Measurements from ENCODE around the gene BUD23. TPM values are rescaled to one million over a fixed set of nuclear protein-coding genes. Genes with fewer than 3 reads are reported as not detected.

BUD23 gene
- total RNA-seq, 1 experiment from 2014 or later = 168 TPM

- CTCF ChIA-PET = interaction anchor here (0.5 to 2.0 kb wide), 5 partner anchors 12 to 112 kb away, joined by 3 to 6 read pairs (median 5); no protein-coding TSS in a partner anchor
- peak within 1 kb of the TSS; percentile 95 for H3K9ac ChIP-seq (ENCODE audit: low read length)
- no peak for TF ChIP-seq FOSL1 (IDR thresholded peaks at IDR 0.05; ENCODE audit: low read depth)
- no peak for TF ChIP-seq EZH2 (IDR thresholded peaks at IDR 0.05)
- TF ChIP-seq YY1 (IDR thresholded peaks at IDR 0.05; ENCODE audit: extremely low read depth, insufficient replicate concordance, low read depth, low read length) = no peak
- no peak for TF ChIP-seq ZNF274 (IDR thresholded peaks at IDR 0.05; ENCODE audit: low read depth, low read length)
- TF ChIP-seq POLR2A (IDR thresholded peaks at IDR 0.05; ENCODE audit: borderline replicate concordance, extremely low read depth, insufficient read depth, insufficient read length) = peak; percentile 28
- peak; percentile 43; the same call in 1 of the 2 replicates for TF ChIP-seq ZFX (IDR thresholded peaks at IDR 0.05)
- TF ChIP-seq TCF7L2 (IDR thresholded peaks at IDR 0.05; ENCODE audit: borderline replicate concordance, extremely low read depth, insufficient read depth, insufficient read length) = no peak
- no peak for TF ChIP-seq ATF3 (IDR thresholded peaks at IDR 0.05)
- TF ChIP-seq EZH2phosphoT487 (IDR thresholded peaks at IDR 0.05; ENCODE audit: borderline replicate concordance) = no peak
- no peak for TF ChIP-seq CEBPB (IDR thresholded peaks at IDR 0.05; ENCODE audit: low read depth)
- TF ChIP-seq ZBTB33 (IDR thresholded peaks at IDR 0.05; ENCODE audit: extremely low read depth, insufficient replicate concordance, low read length) = no peak
- TF ChIP-seq POLR2AphosphoS5 (IDR thresholded peaks at IDR 0.05; ENCODE audit: low read depth, low read length) = peak; percentile 81
- no peak for TF ChIP-seq ELF1 (IDR thresholded peaks at IDR 0.05; ENCODE audit: borderline replicate concordance, low read depth)
- no peak for TF ChIP-seq EGR1 (IDR thresholded peaks at IDR 0.05; ENCODE audit: low read depth)
- TF ChIP-seq MAX (IDR thresholded peaks at IDR 0.05) = no peak
- no peak for TF ChIP-seq RAD21 (IDR thresholded peaks at IDR 0.05; ENCODE audit: low read depth)
- no peak for TF ChIP-seq JUND (IDR thresholded peaks at IDR 0.05)
- no peak for TF ChIP-seq CTCF (IDR thresholded peaks at IDR 0.05 in 2 of 3, conservative IDR thresholded peaks at IDR 0.05 in 1 of 3; ENCODE audit: borderline replicate concordance in 1 of 3, insufficient read depth in 1 of 3, low read depth in 2 of 3, low read length in 2 of 3)
- TF ChIP-seq SP1 (IDR thresholded peaks at IDR 0.05; ENCODE audit: low read depth) = no peak
- no peak for TF ChIP-seq SIN3A (IDR thresholded peaks at IDR 0.05; ENCODE audit: low read depth)
These were observed 35.8 kb downstream of the BUD23 start, which contains the start of gene STX1A for GRCh38 chr7:73718905-73719805. Gene STX1A, minus strand, starts transcription at chr7:73719669. Its CDS starts 38 bp downstream, at chr7:73719631.

More at GRCh38 chr7:73718905-73719805, 35.8 kb downstream of the BUD23 start, which contains the start of gene STX1A:
- H3K4me1 ChIP-seq (ENCODE audit: control insufficient read depth in 1 of 2, insufficient read depth in 2 of 2, low read length in 2 of 2) = peaks cover 61 to 71% of the 10 kb centered on the region in 2 experiments
- intact Hi-C loops (cut with micrococcal nuclease) = no loop called here
- peak within 1 kb of the TSS; percentile 84 for H3K4me2 ChIP-seq (ENCODE audit: low read length)
- DNase-seq (ENCODE audit: low read depth, low spot score) = no peak
- ChIA-PET RAD21 (ENCODE audit: low non-redundant PET in 1 of 2, low total read pairs in 2 of 2, uncharacterized antibody in 2 of 2, unreplicated experiment in 2 of 2) (interaction anchor here in 1 of 2 experiments (1.4 kb wide), 1 partner anchor 12 kb away, joined by 3 read pairs; no protein-coding TSS in a partner anchor), POLR2A (interaction anchor here (1.6 kb wide), 1 partner anchor 12 kb away, joined by 5 read pairs; no protein-coding TSS in a partner anchor)
- no peaks in the 10 kb centered on the region for H3K9me3 ChIP-seq (ENCODE audit: control insufficient read depth in 1 of 2, insufficient read depth in 1 of 2, low read depth in 1 of 2, low read length in 2 of 2)
- H3K79me2 ChIP-seq (ENCODE audit: insufficient read depth, low read length) = peaks cover 46% of the 10 kb centered on the region
- no peaks in the 10 kb centered on the region for H3K9me2 ChIP-seq (ENCODE audit: insufficient read depth)
- peak; percentile 62 for ATAC-seq
- no peaks in the 10 kb centered on the region for H3K36me3 ChIP-seq (ENCODE audit: control insufficient read depth in 1 of 2, insufficient read depth in 2 of 2, low read length in 2 of 2)
- no peaks in the 10 kb centered on the region for H3K27me3 ChIP-seq (ENCODE audit: insufficient read depth, low read length)
- peaks cover 8% of the 10 kb centered on the region; the same call in 1 of the 2 replicates for H4K20me1 ChIP-seq (ENCODE audit: insufficient read depth)
- peak within 1 kb of the TSS; percentile 81 for H3K27ac ChIP-seq (ENCODE audit: low read depth, low read length)
- no peak within 1 kb of the TSS for H2AFZ ChIP-seq (ENCODE audit: low read depth, low read length, poor library complexity, severe bottlenecking)
- H3K4me3 ChIP-seq (replicated peaks in 1 of 2; ENCODE audit: low read depth in 1 of 2, low read length in 2 of 2) = peak within 1 kb of the TSS; percentile 88 to 93
- no TSS peak for BruUV-seq (replicated peaks)
